HepG2 (cell line): ENCODE data around the gene ODC1. TPM values are rescaled to one million over a fixed set of nuclear protein-coding genes. Genes with fewer than 3 reads are reported as not detected.

ENCODE experiments used
- ARID2 ChIP-seq: sonication (generic); formaldehyde crosslinking; IDR thresholded peaks from 2 replicates; pipeline ENCODE4 v1.8.1; 2022; ENCODE audit warnings: mild to moderate bottlenecking, missing genetic modification reagents, borderline replicate concordance
- ARNT2 ChIP-seq: sonication (generic); formaldehyde crosslinking; IDR thresholded peaks from 2 replicates; pipeline ENCODE4 v1.8.0; 2022; ENCODE audit warnings: mild to moderate bottlenecking, low read depth, missing genetic modification reagents, moderate library complexity
- CC2D1A ChIP-seq: sonication (generic); formaldehyde crosslinking; IDR thresholded peaks from 2 replicates; pipeline ENCODE4 v1.8.1; 2023; ENCODE audit warnings: mild to moderate bottlenecking, missing genetic modification reagents
- DNMT3B ChIP-seq: conservative IDR thresholded peaks from 2 replicates; pipeline ENCODE4 v1.6.1; 2016; ENCODE audit warnings: missing biosample characterization, control low read depth
- FOXA1 ChIP-seq, 2 experiments: fragments of 450-650 bp in 1 of 2; sonication (generic) in 1 of 2; formaldehyde crosslinking in 1 of 2; IDR thresholded peaks; 2 replicates each; pipeline versions ENCODE4 v1.4.0 to v1.6.1; 2016 to 2020; ENCODE audit warnings: missing genetic modification reagents in 1 of 2
- HDAC2 ChIP-seq: sonication (generic); formaldehyde crosslinking; IDR thresholded peaks from 2 replicates; pipeline ENCODE4 v1.4.0; 2020; ENCODE audit warnings: missing genetic modification reagents
- ISL2 ChIP-seq: sonication (generic); formaldehyde crosslinking; IDR thresholded peaks from 2 replicates; pipeline ENCODE4 v1.5.0; 2020; ENCODE audit warnings: missing genetic modification reagents
- JUND ChIP-seq: sonication (generic); formaldehyde crosslinking; IDR thresholded peaks from 2 replicates; pipeline ENCODE4 v1.8.0; 2022; ENCODE audit warnings: mild to moderate bottlenecking, missing genetic modification reagents
- NR3C1 ChIP-seq: sonication (generic); formaldehyde crosslinking; IDR thresholded peaks from 2 replicates; pipeline ENCODE4 v1.4.0; 2020; ENCODE audit warnings: missing genetic modification reagents
- PCBP2 ChIP-seq: fragments of 200-400 bp; formaldehyde crosslinking; optimal IDR thresholded peaks from 2 replicates; pipeline ENCODE3; 2018; ENCODE audit warnings: low read length, low read depth; ENCODE audit not compliant: poor library complexity, severe bottlenecking
- SMAD9 ChIP-seq: sonication (generic); formaldehyde crosslinking; IDR thresholded peaks from 2 replicates; pipeline ENCODE4 v1.5.1; 2020; ENCODE audit warnings: mild to moderate bottlenecking, missing genetic modification reagents
- SP140L ChIP-seq: sonication (generic); formaldehyde crosslinking; IDR thresholded peaks from 2 replicates; pipeline ENCODE4 v1.4.0; 2020; ENCODE audit warnings: missing genetic modification reagents, borderline replicate concordance
- STAT5B ChIP-seq: sonication (generic); formaldehyde crosslinking; IDR thresholded peaks from 2 replicates; pipeline ENCODE4 v1.4.0; 2020; ENCODE audit warnings: missing genetic modification reagents
- YEATS4 ChIP-seq: sonication (generic); formaldehyde crosslinking; IDR thresholded peaks from 2 replicates; pipeline ENCODE4 v1.4.0; 2020; ENCODE audit warnings: missing genetic modification reagents, borderline replicate concordance
- ZNF225 ChIP-seq: sonication (generic); formaldehyde crosslinking; IDR thresholded peaks from 2 replicates; pipeline ENCODE4 v1.4.0; 2020; ENCODE audit warnings: mild to moderate bottlenecking, missing genetic modification reagents
- ZNF232 ChIP-seq: sonication (generic); formaldehyde crosslinking; IDR thresholded peaks from 2 replicates; pipeline ENCODE4 v1.4.0; 2020; ENCODE audit warnings: missing genetic modification reagents, borderline replicate concordance
- ZNF644 ChIP-seq: IDR thresholded peaks from 2 replicates; pipeline ENCODE4 v1.6.1; 2016; ENCODE audit warnings: low read depth
- polyA plus RNA-seq, 8 experiments: library from polyadenylated mRNA; depleted of rRNA in 3 of 8; stranded (reverse) in 7 of 8; unstranded in 1 of 8; fragments of >200 nt; fragmentation: Illumina TruSeq in 4 of 8; extraction: Trizol in 4 of 8; gene quantifications; 2 replicates each; pipeline versions ENCODE4 v1.2.1 to v1.2.3, GENCODE V29; 2011 to 2016; ENCODE audit warnings: low read depth in 4 of 8, missing spikeins in 1 of 8, mixed read lengths in 1 of 8; ENCODE audit not compliant: insufficient read depth in 1 of 8
- total RNA-seq, 5 experiments: library from RNA; depleted of rRNA; stranded (reverse); fragments of >200 nt; fragmentation: Illumina TruSeq; extraction: Trizol; gene quantifications; 2 replicates each; pipeline ENCODE4 v1.2.3, GENCODE V29; 2016; ENCODE audit warnings: low read depth in 1 of 5
- TF ChIP-seq, protein P1 (sequence below): sonication (generic); formaldehyde crosslinking; IDR thresholded peaks from 2 replicates; pipeline ENCODE4 v1.4.0; 2020; ENCODE audit warnings: mild to moderate bottlenecking, missing genetic modification reagents
- TF ChIP-seq, protein P2 (sequence below): sonication (generic); formaldehyde crosslinking; conservative IDR thresholded peaks from 2 replicates; pipeline ENCODE4 v1.8.0; 2022; ENCODE audit warnings: missing genetic modification reagents

The ODC1 gene
- total and polyA plus RNA-seq, 2 of the 13 experiments (the other 11 are each of a cell fraction or from before 2014, with no cell fraction given), result 142 to 371 TPM

- TF ChIP-seq, protein P1, sequence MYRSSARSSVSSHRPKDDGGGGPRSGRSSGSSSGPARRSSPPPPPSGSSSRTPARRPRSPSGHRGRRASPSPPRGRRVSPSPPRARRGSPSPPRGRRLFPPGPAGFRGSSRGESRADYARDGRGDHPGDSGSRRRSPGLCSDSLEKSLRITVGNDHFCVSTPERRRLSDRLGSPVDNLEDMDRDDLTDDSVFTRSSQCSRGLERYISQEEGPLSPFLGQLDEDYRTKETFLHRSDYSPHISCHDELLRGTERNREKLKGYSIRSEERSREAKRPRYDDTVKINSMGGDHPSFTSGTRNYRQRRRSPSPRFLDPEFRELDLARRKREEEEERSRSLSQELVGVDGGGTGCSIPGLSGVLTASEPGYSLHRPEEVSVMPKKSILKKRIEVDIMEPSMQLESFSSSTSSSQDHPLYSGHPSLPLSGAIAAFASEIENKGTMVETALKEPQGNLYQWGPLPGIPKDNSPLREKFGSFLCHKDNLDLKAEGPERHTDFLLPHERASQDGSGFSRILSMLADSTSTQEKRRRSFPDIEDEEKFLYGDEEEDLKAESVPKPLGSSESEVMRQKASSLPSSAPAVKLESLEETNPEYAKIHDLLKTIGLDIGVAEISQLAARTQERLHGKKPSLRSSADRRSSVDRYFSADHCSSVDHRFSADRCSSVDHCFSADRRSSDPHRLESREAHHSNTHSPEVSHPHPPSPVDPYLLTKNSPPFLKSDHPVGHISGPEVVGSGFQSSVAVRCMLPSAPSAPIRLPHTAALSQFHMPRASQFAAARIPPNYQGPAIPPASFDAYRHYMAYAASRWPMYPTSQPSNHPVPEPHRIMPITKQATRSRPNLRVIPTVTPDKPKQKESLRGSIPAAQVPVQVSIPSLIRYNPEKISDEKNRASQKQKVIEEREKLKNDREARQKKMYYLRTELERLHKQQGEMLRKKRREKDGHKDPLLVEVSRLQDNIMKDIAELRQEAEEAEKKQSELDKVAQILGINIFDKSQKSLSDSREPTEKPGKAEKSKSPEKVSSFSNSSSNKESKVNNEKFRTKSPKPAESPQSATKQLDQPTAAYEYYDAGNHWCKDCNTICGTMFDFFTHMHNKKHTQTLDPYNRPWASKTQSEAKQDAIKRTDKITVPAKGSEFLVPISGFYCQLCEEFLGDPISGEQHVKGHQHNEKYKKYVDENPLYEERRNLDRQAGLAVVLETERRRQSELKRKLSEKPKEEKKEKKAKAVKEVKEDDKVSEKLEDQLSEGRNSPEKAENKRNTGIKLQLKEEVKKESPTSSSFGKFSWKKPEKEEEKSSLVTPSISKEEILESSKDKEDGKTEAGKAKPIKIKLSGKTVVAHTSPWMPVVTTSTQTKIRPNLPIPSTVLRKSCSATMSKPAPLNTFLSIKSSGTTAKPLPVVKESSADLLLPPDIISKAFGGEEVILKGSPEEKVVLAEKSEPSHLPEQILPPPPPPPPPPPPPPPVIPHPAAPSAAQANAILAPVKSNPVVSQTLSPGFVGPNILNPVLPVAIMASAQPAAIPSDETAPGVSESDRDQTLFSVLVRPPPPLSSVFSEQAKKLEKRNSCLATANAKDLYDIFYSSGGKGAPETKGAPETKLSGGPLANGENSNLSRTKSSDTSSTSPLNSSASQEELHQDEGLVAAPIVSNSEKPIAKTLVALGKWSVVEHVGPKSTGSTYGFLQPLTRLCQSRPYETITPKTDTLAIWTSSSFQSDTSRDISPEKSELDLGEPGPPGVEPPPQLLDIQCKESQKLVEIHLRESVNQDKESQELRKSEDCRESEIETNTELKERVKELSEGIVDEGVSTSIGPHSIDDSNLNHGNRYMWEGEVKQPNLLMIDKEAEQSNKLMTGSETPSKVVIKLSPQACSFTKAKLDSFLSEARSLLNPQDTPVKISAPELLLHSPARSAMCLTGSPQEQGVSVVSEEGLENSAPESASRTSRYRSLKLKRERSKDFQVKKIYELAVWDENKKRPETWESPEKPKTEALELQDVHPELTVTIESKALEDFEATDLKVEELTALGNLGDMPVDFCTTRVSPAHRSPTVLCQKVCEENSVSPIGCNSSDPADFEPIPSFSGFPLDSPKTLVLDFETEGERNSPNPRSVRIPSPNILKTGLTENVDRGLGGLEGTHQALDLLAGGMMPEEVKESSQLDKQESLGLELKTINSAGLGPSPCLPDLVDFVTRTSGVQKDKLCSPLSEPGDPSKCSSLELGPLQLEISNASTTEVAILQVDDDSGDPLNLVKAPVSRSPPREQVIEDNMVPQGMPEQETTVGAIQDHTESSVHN, result no peak; the same call in 1 of the 2 replicates
- TF ChIP-seq ARNT2 (no peak), SP140L (CRISPR knock-in tag) (no peak; the same call in 1 of the 2 replicates), SMAD9 (CRISPR knock-in tag) (peak; percentile 47; the same call in 1 of the 2 replicates), DNMT3B (CRISPR knock-in tag) (no peak), HDAC2 (peak; percentile 91), PCBP2 (no peak), ISL2 (CRISPR knock-in tag) (no peak; the same call in 1 of the 2 replicates), JUND (no peak), ARID2 (CRISPR knock-in tag) (no peak; the same call in 1 of the 2 replicates), ZNF225 (CRISPR knock-in tag) (0 out of 2 replicates have a peak, but pooled peaks have one; percentile 24), ZNF644 (peak; percentile 79), ZNF232 (CRISPR knock-in tag) (no peak; the same call in 1 of the 2 replicates), STAT5B (CRISPR knock-in tag) (no peak; the same call in 1 of the 2 replicates), YEATS4 (peak; percentile 71), CC2D1A (no peak), FOXA1 (IDR thresholded peaks at IDR 0.05) (no peak), FOXA1 (CRISPR knock-in tag; IDR thresholded peaks at IDR 0.05) (peak; percentile 51; the same call in 1 of the 2 replicates), NR3C1 (CRISPR knock-in tag) (no peak)
- TF ChIP-seq, protein P2, sequence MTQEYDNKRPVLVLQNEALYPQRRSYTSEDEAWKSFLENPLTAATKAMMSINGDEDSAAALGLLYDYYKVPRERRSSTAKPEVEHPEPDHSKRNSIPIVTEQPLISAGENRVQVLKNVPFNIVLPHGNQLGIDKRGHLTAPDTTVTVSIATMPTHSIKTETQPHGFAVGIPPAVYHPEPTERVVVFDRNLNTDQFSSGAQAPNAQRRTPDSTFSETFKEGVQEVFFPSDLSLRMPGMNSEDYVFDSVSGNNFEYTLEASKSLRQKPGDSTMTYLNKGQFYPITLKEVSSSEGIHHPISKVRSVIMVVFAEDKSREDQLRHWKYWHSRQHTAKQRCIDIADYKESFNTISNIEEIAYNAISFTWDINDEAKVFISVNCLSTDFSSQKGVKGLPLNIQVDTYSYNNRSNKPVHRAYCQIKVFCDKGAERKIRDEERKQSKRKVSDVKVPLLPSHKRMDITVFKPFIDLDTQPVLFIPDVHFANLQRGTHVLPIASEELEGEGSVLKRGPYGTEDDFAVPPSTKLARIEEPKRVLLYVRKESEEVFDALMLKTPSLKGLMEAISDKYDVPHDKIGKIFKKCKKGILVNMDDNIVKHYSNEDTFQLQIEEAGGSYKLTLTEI (CRISPR knock-in tag), result no peak
Observed at GRCh38 chr2:10449838-10450691, 1.9 kb upstream of the ODC1 start (continued).
